GM12878 (cell line): ENCODE measurements around the gene IGF1R. TPM values are rescaled to one million over a fixed set of nuclear protein-coding genes. Genes with fewer than 3 reads are reported as not detected.

Experiments used
- ATAC-seq: fragments of 200-7000 bp; cut with Tn5 transposase; 3 replicates; pipeline ENCODE4 v1.9.1; 2020; ENCODE audit warnings: mild to moderate bottlenecking, moderate library complexity
- BruUV-seq: library from RNA; stranded (reverse); fragments of 400-500 nt; replicated peaks from 2 replicates; lab custom pipeline; 2021; lab: Mats Ljungman, UMichigan
- CTCF ChIA-PET: fragments of 300-600 bp; sonication (Branson Sonifier 250); formaldehyde crosslinking; extraction: SDS; loops from one replicate; lab custom pipeline; 2021; ENCODE audit warnings: inconsistent platforms; lab: Yijun Ruan, JAX
- POLR2A ChIA-PET: fragments of 350-600 bp; formaldehyde crosslinking; extraction: SDS; loops from one replicate; lab custom pipeline; 2021; ENCODE audit warnings: inconsistent platforms; lab: Charles Lee
- RAD21 ChIA-PET: fragments of 300-600 bp; sonication (Branson Sonifier 250); formaldehyde crosslinking; loops from one replicate; lab custom pipeline; 2023; ENCODE audit warnings: antibody characterized with exemption; ENCODE audit not compliant: unreplicated experiment; lab: Charles Lee
- SMC1A ChIA-PET: fragments of 300-600 bp; sonication (Branson Sonifier 250); formaldehyde crosslinking; loops from one replicate; lab custom pipeline; 2023; ENCODE audit not compliant: unreplicated experiment, uncharacterized antibody; lab: Charles Lee
- DNase-seq: peaks from one replicate; pipeline ENCODE4 v3.0.0-alpha.2; 2011; ENCODE audit warnings: low read depth, low spot score
- FAIRE-seq: peaks from 3 replicates; lab custom pipeline; 2011; peaks lifted over from hg19 to GRCh38; lab: Jason Lieb, UNC
- H2AFZ ChIP-seq: 2 replicates; pipeline ENCODE4 v1.6.0; 2011; ENCODE audit warnings: low read depth, low read length, control low read depth; ENCODE audit not compliant: control insufficient read depth
- H3K27ac ChIP-seq: 2 replicates; pipeline ENCODE4 v1.5.1; 2011; ENCODE audit warnings: control low read depth; ENCODE audit not compliant: control insufficient read depth, insufficient read depth
- H3K27me3 ChIP-seq, 2 experiments: replicated peaks in 1 of 2; 2 replicates each; pipeline versions ENCODE4 v1.6.0 to v1.6.1; 2011; ENCODE audit warnings: low read length in 1 of 2; ENCODE audit not compliant: control insufficient read depth in 2 of 2, insufficient read depth in 2 of 2
- H3K36me3 ChIP-seq, 2 experiments: 2 replicates each; pipeline ENCODE4 v1.5.1; 2011; ENCODE audit warnings: low read length in 1 of 2; ENCODE audit not compliant: control insufficient read depth in 2 of 2, insufficient read depth in 2 of 2
- H3K4me1 ChIP-seq: 2 replicates; pipeline ENCODE4 v1.6.1; 2011; ENCODE audit warnings: mild to moderate bottlenecking, low read length, moderate library complexity, mixed read lengths; ENCODE audit not compliant: control insufficient read depth, insufficient read depth
- H3K4me2 ChIP-seq: 2 replicates; pipeline ENCODE4 v1.6.0; 2011; ENCODE audit warnings: control low read depth; ENCODE audit not compliant: control insufficient read depth, insufficient read depth
- H3K4me3 ChIP-seq: fragments of 200-600 bp; sonication (generic); 2 replicates; pipeline ENCODE4 v1.5.1; 2016
- H3K79me2 ChIP-seq: 2 replicates; pipeline ENCODE4 v1.6.0; 2011; ENCODE audit warnings: low read length; ENCODE audit not compliant: control insufficient read depth, insufficient read depth
- H3K9ac ChIP-seq: 2 replicates; pipeline ENCODE4 v1.8.0; 2011; ENCODE audit warnings: low read length, control low read depth, mixed read lengths; ENCODE audit not compliant: control insufficient read depth, insufficient read depth
- H3K9me3 ChIP-seq: replicated peaks from 3 replicates; pipeline ENCODE4 v1.5.1; 2011; ENCODE audit warnings: mild to moderate bottlenecking, low read length; ENCODE audit not compliant: control insufficient read depth, insufficient read depth
- H4K20me1 ChIP-seq: 2 replicates; pipeline ENCODE4 v1.6.0; 2011; ENCODE audit not compliant: control insufficient read depth, insufficient read depth
- CBFB ChIP-seq: IDR thresholded peaks from 2 replicates; pipeline ENCODE4 v1.6.1; 2016; ENCODE audit warnings: antibody characterized with exemption, low read depth
- CREB1 ChIP-seq: IDR thresholded peaks from 2 replicates; pipeline ENCODE4 v1.6.1; 2012; ENCODE audit warnings: low read depth, mild to moderate bottlenecking, inconsistent platforms
- CREM ChIP-seq: IDR thresholded peaks from 2 replicates; pipeline ENCODE4 v1.6.1; 2014; ENCODE audit warnings: antibody characterized with exemption, low read depth
- FOXK2 ChIP-seq: fragments of 450-650 bp; IDR thresholded peaks from 2 replicates; pipeline ENCODE4 v1.6.1; 2017; ENCODE audit warnings: mild to moderate bottlenecking, moderate library complexity
- IKZF2 ChIP-seq, 2 experiments: fragments of 450-650 bp; IDR thresholded peaks; 2 replicates each; pipeline ENCODE4 v1.6.1; 2017; ENCODE audit warnings: mild to moderate bottlenecking in 2 of 2, moderate library complexity in 2 of 2
- KLF5 ChIP-seq: fragments of 450-650 bp; IDR thresholded peaks from 2 replicates; pipeline ENCODE4 v1.6.1; 2014; ENCODE audit warnings: mild to moderate bottlenecking; ENCODE audit not compliant: partially characterized antibody
- MAX ChIP-seq: IDR thresholded peaks from 2 replicates; pipeline ENCODE4 v1.6.1; 2012; ENCODE audit warnings: low read depth, low read length, improper control_type of control experiment
- MTA2 ChIP-seq: fragments of 450-650 bp; IDR thresholded peaks from 2 replicates; pipeline ENCODE4 v1.6.1; 2016; ENCODE audit warnings: low read depth, mild to moderate bottlenecking, moderate library complexity
- MTA3 ChIP-seq: IDR thresholded peaks from 2 replicates; pipeline ENCODE4 v1.6.1; 2012; ENCODE audit warnings: low read length, inconsistent platforms, borderline replicate concordance
- NR2C2 ChIP-seq: IDR thresholded peaks from 2 replicates; pipeline ENCODE4 v1.6.1; 2011; ENCODE audit warnings: borderline replicate concordance, low read depth; ENCODE audit not compliant: control insufficient read depth, insufficient read length
- NRF1 ChIP-seq: conservative IDR thresholded peaks from 2 replicates; pipeline ENCODE4 v1.6.1; 2011; ENCODE audit warnings: mild to moderate bottlenecking, low read depth, low read length, improper control_type of control experiment
- PKNOX1 ChIP-seq: fragments of 450-650 bp; IDR thresholded peaks from 2 replicates; pipeline ENCODE4 v1.6.1; 2016; ENCODE audit warnings: mild to moderate bottlenecking
- RAD21 ChIP-seq: IDR thresholded peaks from 2 replicates; pipeline ENCODE4 v1.6.1; 2011; ENCODE audit warnings: mild to moderate bottlenecking, low read depth, low read length, moderate library complexity; ENCODE audit not compliant: insufficient read depth
- RCOR1 ChIP-seq: conservative IDR thresholded peaks from 2 replicates; pipeline ENCODE4 v1.6.1; 2012; ENCODE audit warnings: low read depth, low read length, improper control_type of control experiment
- SMAD5 ChIP-seq: IDR thresholded peaks from 2 replicates; pipeline ENCODE4 v1.6.1; 2016; ENCODE audit warnings: antibody characterized with exemption, low read depth
- SMC3 ChIP-seq: IDR thresholded peaks from 2 replicates; pipeline ENCODE4 v1.6.1; 2011; ENCODE audit warnings: low read length, improper control_type of control experiment, borderline replicate concordance
- SUZ12 ChIP-seq: fragments of 200-600 bp; sonication (generic); IDR thresholded peaks from one replicate; pipeline ENCODE4 v1.6.1; 2018; ENCODE audit warnings: antibody characterized with exemption, mild to moderate bottlenecking; ENCODE audit not compliant: unreplicated experiment
- ZNF24 ChIP-seq: fragments of 450-650 bp; IDR thresholded peaks from 2 replicates; pipeline ENCODE4 v1.6.1; 2017; ENCODE audit warnings: antibody characterized with exemption, mild to moderate bottlenecking
- WGBS: methylation state at CpG from one replicate; pipeline ENCODE4 v1.1.6; 2016; ENCODE audit warnings: low lambda C conversion rate; ENCODE audit not compliant: insufficient replicate concordance, insufficient coverage; ENCODE audit errors: missing lambda C conversion rate; 5-methylcytosine and 5-hydroxymethylcytosine counted together
- in situ Hi-C: fragments of 300-500 bp; cut with MboI; formaldehyde crosslinking; loops from 9 replicates; pipeline ENCODE4 v1.14.3; 2018; ENCODE audit warnings: mixed read lengths
- intact Hi-C: fragments of 100-400 bp; cut with micrococcal nuclease; formaldehyde crosslinking; loops from one replicate; pipeline ENCODE4 v1.14.2; 2022; ENCODE audit not compliant: unreplicated experiment
- polyA plus RNA-seq, 11 experiments: library from polyadenylated mRNA; depleted of rRNA in 4 of 11; unstranded in 6 of 11; stranded (reverse) in 5 of 11; fragments of >200 nt; fragmentation: Nextera tagmentation in 4 of 11; fragmentation: Illumina TruSeq in 1 of 11; extraction: Ambion mirVana in 4 of 11; extraction: Trizol in 1 of 11; gene quantifications; 1 replicate in 1 of 11; 2 replicates in 10 of 11; pipeline versions ENCODE4 v1.2.1 to v1.2.3, GENCODE V29; 2011 to 2016; ENCODE audit warnings: inconsistent platforms in 2 of 11, missing spikeins in 2 of 11, low read depth in 1 of 11
- total RNA-seq, 4 experiments: library from RNA; depleted of rRNA in 3 of 4; stranded (reverse); fragments of >200 nt in 3 of 4; fragmentation: Illumina TruSeq in 1 of 4; extraction: Trizol in 1 of 4; gene quantifications; 2 replicates each; pipeline versions ENCODE4 v1.2.1 to v1.2.3, GENCODE V29; 2013 to 2021

IGF1R gene
- total and polyA plus RNA-seq, 10 of the 15 experiments (the other 5 are each of a cell fraction or from before 2014, with no cell fraction given) = 0.03 to 2.7 (median 0.66) TPM

- TF ChIP-seq CREB1 = no peak
- TF ChIP-seq RCOR1 = no peak
- TF ChIP-seq, all 136 proteins: peak for 0
Observed at GRCh38 chr15:98927022-98927421, 278.7 kb downstream of the IGF1R start (continued).

GRCh38 chr15:98927996-98928395, 279.7 kb downstream of the IGF1R start:
- no peaks in the 10 kb centered on the region for H3K9me3 ChIP-seq
- intact Hi-C loops = no loop called here
- no peak for FAIRE-seq

GRCh38 chr15:98930576-98930975, 282.2 kb downstream of the IGF1R start:
- intact Hi-C loops (no loop called here), in situ Hi-C loops (no loop called here)
- no peaks in the 10 kb centered on the region for H4K20me1 ChIP-seq
- H3K79me2 ChIP-seq = no peaks in the 10 kb centered on the region
- H3K4me2 ChIP-seq = no peak overlapping the region
- no peak for DNase-seq
- BruUV-seq = no TSS peak
- no peaks in the 10 kb centered on the region for H3K9me3 ChIP-seq
- H3K36me3 ChIP-seq = no peaks in the 10 kb centered on the region
- ChIA-PET CTCF (interaction anchor here (1.0 to 1.5 kb wide), 3 partner anchors 19 to 146 kb away, joined by 3 to 4 read pairs (median 3); no protein-coding TSS in a partner anchor), RAD21 (no interaction called here), SMC1A (no interaction called here), POLR2A (no interaction called here)
- FAIRE-seq = no peak
- no peaks in the 10 kb centered on the region for H3K27me3 ChIP-seq
- no peak overlapping the region for H3K9ac ChIP-seq
- WGBS = 59% methylated on average over 4 of the region's 4 CpGs
- no peak for ATAC-seq
- no peak overlapping the region for H2AFZ ChIP-seq
- no peak overlapping the region for H3K27ac ChIP-seq
- H3K4me1 ChIP-seq = no peaks in the 10 kb centered on the region
- H3K4me3 ChIP-seq = no peak overlapping the region
- TF ChIP-seq SMAD5 (no peak), SMC3 (no peak), CREB1 (no peak), NRF1 (no peak), CBFB (no peak), RAD21 (no peak), PKNOX1 (no peak), RCOR1 (no peak), IKZF2 (IDR thresholded peaks at IDR 0.05) (no peak), CREM (no peak), KLF5 (no peak), MTA3 (no peak)

More at GRCh38 chr15:98927996-98928395, 279.7 kb downstream of the IGF1R start:
- DNase-seq (no peak), ATAC-seq (no peak)
- no peak overlapping the region for H2AFZ ChIP-seq
- SMC1A ChIA-PET = interaction anchor here (1.0 to 1.7 kb wide), 4 partner anchors 10 to 129 kb away, joined by 3 to 8 read pairs (median 4); no protein-coding TSS in a partner anchor
- BruUV-seq = no TSS peak
- WGBS = 0% methylated on average over 2 of the region's 2 CpGs
- CTCF ChIA-PET = interaction anchor here (1.1 to 1.6 kb wide), 4 partner anchors 8 to 149 kb away, joined by 3 to 5 read pairs (median 4); no protein-coding TSS in a partner anchor
- H3K27ac ChIP-seq = no peak overlapping the region
- no peak overlapping the region for H3K9ac ChIP-seq
- in situ Hi-C loops = no loop called here
- H3K4me1 ChIP-seq = no peaks in the 10 kb centered on the region
- H3K79me2 ChIP-seq = no peaks in the 10 kb centered on the region
- H3K4me2 ChIP-seq = no peak overlapping the region
- H3K4me3 ChIP-seq = no peak overlapping the region
- POLR2A ChIA-PET = no interaction called here
- RAD21 ChIA-PET = no interaction called here
- no peaks in the 10 kb centered on the region for H4K20me1 ChIP-seq
- H3K27me3 ChIP-seq = no peaks in the 10 kb centered on the region
- no peaks in the 10 kb centered on the region for H3K36me3 ChIP-seq
- TF ChIP-seq MAX = no peak
- no peak for TF ChIP-seq FOXK2
- no peak for TF ChIP-seq MTA2
- no peak for TF ChIP-seq SUZ12
- no peak for TF ChIP-seq ZNF24
- no peak for TF ChIP-seq NR2C2
- TF ChIP-seq, all 136 proteins: peak for 0
